T-helper 22 cell (primary cell): ENCODE data around the gene MYOF.
"Not testable (repeated sequence)": the region's sequence is repeated elsewhere in the genome, so short reads cannot be mapped to it uniquely, and the experiment has no call there.

Experiments
- DNase-seq: peaks from one replicate; pipeline ENCODE4 v3.0.0-alpha.2; 2020; ENCODE audit warnings: low read depth

MYOF gene

DNA sequence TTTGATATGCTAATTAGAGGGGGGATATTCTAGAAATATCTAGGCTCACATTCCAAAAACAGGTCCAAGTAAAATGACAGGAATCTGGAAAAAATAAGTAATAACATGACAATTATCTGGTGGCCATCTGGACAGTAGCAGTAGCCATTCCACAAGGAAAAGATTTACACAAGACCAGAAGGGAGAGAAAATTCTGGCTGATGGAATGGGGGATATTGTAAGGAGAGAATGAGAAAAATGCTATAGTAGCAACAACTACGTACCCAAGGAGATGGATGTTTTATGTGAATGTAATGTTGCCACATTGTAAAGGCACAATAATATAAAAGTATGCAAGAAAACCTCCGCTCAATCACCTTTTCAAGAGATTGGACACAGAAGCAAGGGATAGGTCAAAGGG is 5.4 kb downstream of the MYOF start:
- no peak for DNase-seq

DNA sequence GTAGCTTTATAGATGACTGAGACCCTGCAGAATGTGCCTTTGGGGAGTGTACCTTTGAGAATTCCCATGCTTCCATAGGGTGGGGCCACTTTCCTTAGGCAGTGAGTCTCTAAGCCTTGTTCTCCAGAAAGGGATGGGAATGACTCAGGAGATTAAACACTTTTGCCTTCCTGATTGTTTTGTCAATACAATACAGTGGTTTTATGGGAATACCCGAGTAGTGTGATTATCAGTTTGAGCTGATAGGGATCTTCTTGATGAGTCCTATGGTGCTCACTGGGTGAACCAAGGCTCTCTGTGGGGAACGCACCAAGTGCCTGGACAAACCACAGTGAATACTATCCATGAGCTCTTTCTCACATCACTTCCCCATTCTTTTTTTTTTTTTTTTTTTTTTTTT is 6.3 kb downstream of the MYOF start:
- DNase-seq: no peak

DNA sequence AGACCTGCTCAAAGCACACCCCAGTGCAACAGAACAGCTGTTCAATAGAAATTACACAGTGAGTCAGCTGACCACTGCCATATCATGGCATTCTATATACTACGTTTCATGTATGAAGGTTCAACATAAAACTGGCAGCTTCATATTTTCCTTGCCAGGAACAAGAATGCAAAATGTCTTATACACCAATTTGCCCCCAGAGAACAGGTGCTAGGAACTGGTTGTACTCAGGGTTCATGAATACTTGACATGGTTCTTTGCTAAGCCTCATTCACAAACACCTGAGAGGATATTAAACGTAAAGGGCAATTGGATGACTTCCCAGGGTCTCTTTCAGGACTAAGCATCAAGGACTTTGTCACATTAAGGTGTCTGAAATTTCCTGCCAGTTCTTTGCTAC is 6.9 kb downstream of the MYOF start:
- DNase-seq: no peak

DNA sequence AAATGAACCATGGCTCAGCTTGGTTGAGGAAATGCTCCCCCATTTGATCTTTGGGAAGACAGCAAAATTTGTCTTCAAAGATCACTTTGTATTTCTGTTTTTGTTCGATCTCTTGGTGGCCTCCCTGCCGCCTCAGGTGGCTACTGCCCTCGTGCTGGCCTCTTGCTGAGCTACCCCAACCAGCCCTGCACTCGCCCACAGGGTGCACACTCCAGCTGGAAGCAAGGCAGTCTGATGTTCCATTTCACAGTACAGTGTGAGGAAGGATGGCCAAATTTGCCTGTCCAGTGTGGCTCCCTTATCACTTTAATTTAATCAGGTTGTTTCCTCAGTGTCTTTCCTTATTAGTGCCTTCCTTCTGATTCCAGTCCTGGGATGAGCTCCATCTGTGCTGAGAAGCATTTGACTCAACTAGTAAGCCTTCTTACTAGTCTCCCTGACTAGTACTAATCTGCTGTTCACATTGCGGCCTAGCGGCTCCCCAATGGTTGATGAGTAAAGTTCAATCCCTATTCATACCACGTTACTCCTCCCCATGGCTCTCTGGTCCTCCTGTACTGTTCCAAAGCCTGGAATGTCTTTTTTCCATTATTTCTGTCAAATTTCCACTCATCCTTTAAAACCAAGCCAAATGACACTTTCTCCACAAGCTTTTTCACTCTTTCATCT is 8.2 kb downstream of the MYOF start:
- DNase-seq: no peak

DNA sequence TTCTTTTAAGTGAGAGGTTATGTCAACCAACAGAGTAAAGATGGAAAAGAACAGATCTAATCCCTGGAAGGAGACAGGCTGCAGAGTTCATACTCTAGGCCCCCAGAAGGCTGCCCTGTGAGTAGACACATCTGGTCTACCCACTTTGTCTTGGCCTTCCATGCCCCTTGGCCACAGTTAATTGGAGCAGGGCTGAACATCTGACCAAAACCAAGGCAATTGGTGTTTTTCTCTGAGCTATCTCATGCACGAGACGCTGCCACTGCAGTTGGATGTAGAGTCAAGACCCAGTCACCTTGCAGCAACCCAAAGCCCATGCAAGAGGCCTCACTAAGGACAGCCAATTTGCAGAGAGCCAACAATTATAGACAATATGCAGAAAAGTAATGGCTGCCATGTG is 9.0 kb downstream of the MYOF start:
- DNase-seq: no peak

DNA sequence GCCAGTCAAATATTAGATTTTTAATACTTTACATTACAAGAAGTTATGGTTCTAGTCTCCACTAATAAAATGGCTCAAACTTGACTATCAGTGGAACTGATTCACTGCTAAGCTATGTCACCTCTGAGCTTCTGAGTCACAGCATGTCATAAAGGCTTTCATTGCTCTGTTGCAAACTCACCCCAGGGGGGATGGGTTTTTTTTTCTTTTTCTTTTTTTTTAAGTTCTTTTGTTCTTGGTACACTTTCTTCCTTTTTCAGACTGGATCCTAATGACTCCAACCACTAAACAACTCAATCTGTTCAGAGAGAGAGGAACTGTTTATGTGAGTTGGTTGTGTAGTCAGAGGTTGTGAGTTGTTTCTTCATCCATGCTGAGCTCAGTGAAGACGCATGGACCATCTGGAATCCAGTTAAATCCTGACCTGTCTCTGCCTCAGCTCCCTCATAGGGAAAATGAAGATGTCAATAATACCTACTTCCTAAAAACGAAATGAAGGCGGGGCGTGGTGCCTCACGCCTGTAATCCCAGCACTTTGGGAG is 11.0 kb downstream of the MYOF start:
- no peak for DNase-seq

DNA sequence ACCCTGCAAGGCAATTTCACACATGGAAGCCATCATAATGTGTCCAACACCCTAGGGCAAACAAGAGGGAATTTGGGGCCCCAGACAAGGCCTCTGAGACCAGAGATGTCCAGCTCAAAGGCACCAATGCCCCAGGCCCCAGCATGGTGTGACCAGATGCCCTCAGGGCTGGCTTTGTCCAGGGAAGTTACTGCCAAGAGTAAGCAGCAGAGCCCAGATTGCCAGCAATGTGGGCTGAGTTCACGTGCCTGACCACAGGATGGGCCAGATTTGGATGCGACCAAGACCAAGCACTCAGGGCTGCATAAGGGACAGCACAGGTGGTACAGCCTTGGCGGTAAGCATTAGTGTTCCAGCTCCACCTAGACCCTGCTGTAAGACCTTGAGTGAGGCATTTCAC is 12.7 kb downstream of the MYOF start:
- DNase-seq: no peak

DNA sequence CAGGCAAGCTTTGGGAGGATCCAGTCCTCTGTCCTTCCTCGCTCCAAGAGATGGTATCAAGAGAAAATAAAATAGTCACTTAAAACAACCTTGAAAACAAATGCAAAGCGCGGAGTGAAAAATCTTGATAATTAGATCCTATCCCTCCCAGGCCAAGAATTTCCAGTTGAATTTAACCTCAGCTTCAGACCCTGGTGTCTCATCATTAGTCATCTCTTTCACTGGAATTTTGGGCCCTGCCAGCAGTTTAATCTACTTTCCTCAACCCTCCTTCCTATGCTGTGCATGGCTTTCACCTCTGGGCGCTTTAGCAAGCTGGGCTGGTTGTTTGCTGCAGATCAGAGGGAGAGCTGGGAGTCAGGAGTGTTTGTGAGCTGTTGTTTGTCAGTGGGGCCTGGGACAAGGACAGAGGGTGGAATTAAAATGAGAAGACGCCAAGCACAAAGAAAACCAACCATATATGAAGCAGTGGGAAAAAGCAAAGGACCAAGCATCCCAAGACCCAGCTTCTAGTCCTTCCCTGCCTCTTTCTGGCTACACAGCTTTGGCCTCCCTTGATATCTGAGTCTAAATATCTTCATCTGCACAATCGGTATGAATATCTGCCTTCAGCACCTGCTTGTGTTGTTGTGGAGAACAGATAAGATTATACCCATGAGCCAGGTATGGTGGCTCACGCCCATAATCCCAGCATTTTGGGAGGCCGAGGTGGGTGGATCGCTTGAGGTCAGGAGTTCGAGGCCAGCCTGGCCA is 13.5 kb downstream of the MYOF start:
- DNase-seq: no peak

DNA sequence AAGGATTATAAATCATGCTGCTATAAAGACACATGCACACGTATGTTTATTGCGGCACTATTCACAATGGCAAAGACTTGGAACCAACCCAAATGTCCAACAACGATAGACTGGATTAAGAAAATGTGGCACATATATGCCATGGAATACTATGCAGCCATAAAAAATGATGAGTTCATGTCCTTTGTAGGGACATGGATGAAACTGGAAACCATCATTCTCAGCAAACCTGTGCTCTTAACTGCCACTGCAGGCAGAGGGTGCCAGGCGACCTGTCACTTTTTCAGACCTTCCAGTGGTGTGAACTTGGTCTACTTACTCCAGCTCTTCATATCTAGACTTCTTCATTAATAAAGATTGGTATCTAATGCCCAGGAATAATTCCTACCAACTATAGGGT is 14.5 kb downstream of the MYOF start:
- DNase-seq: not testable (repeated sequence)

DNA sequence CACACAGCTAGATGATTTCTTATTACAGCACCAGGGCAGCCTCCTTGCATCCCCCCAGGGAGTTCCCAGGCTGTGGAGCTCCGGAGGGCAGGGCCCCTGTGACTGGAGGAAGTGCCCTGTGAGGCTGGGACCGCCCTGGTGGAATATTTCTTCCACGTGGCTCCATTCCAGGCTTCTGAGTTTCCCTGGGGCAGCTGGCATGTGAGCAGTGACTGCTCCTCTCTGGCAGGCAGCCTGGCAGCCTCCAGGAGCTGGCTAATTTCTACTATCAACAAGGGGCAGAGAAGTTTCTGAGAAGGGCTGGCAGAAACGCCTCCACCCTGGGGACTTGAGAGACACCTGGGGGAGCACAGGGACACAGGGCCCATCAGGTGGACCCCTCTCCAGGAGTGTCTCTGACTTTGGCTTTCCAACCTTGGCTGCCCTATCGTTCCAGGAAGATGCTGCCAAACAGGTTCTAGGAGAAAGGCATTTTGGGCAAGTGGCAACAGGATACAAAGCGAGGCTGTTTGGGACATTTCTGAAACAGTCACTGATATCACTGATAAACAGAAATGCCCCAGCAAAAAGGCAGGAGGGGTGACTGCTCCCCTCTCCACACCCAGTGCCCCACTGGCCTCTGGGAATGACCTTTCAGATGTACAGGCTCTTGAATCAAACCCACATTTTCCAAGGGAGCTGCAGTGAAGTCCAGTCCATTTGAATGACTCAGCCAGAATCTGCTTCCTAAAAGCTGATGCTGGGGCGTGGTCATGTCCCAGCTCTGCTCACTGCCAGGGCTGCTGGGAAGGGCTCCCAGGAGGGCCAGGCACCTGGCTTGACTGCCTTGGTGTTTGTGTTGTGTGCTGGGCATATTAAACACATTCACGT is 16.1 kb downstream of the MYOF start:
- DNase-seq: no peak

DNA sequence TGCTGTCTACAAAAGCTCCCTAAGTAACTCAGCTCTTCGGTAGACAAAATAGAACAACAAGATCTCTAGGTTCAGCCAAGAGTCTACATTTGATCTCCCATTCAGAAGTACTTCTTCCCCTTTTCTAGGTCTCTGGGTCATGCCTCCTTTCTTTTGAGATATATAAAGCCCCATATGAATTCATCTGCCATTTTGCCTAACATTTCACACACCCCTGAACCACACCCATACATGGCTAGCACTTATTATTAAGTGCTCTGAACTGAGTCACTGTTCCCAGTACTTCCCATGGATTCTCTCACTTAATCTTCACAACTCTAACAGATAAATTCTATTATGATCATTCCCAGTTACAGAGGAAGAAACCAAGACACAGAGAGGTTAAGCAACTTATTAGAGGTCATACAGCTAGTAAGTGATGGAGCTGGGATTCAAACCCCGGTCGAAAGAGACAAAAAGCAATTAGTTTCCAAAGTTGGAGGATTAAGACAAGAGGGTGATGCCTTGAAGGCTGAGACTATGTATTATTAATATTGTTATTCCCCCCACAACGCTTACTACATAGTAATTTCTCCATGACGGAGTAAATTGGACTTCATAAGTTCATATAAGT is 17.3 kb downstream of the MYOF start:
- DNase-seq: no peak

DNA sequence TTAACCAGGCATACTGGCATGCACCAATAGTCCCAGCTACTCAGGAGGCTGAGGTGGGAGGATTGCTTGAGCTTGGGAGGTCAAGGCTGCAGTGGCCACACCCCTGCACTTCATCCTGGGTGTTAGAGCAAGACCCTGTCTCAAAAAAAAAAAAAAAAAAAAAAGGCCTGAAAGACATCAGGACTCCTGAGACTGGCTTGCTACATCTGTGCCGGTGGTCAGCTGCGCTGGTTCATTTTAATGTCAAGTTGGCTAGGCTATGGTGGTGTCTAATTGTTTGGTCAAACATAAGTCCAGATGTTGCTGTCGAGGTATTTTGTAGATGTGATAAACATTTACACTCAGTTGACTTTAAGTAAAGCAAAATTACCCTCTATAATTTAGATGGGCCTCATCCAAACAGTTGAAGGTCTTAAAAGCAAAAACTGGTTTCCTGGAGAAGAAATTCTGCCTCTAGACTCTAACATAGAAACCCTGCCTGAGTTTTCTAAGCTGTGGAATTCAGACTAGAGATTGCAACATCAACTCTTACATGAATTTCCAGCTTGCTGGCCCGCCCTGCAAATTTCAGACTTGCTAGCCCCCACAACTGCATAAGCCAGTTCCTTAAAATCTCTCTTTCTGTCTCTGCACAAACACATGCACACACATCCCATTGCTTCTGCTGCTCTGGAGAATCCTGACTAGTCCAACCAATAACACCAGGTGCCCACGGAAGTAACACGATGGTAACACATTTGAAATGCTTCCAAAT is 18.2 kb downstream of the MYOF start:
- DNase-seq: no peak

DNA sequence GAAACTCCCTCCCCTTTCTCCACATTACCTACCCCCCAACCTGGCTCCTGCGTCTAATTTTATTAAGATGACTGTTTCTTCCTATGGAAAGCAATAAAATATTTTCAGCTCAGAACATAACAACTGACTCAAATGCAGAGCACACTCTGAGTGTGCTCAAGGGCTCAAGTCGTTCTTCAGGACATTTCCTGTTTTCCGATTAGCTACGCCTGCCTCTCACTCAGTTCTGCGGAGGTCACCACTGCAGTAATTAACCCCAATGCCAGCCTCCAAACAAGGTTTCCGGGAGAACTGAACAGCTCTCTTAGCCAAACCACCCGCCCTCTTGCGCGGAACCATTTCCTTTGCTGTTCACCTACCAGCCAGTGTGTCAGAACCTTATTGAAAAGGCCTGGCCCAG is 19.3 kb downstream of the MYOF start:
- DNase-seq: no peak

DNA sequence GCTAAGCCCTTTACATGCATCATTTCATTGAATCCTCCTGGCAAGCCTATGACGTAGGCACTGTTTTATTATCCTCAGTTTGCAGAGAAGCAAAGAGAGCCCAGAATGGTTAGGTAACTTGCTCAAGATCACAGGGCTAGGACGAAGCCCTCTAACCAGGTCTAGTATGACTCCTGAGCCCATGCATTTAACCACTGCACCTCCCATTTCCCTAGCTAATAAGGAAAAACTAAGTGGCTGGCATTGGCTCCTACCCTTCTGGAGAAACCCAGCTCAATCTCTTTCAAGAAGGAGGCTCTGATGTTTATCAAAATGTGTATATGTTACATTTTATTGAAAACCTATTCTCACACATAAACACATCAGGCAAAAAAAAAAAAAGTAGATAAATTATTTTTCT is 19.8 kb downstream of the MYOF start:
- DNase-seq: no peak

DNA sequence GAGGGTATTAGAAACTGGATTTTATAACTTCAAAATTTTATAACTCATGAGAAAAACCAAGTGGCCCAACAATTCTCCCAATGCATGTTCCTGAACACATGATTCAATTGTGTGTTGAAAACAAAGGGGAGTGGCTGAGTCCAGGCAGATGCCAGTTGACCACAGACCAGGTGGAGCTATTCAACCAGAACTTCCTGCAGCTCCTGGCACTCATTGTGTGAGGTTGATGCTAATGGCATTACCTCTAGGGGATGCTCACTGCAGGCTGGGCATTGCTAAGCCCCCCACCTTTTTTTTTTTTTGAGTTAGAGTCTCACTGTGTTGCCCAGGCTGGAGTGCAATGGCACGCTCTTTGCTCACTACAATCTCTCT is 20.3 kb downstream of the MYOF start:
- no peak for DNase-seq

DNA sequence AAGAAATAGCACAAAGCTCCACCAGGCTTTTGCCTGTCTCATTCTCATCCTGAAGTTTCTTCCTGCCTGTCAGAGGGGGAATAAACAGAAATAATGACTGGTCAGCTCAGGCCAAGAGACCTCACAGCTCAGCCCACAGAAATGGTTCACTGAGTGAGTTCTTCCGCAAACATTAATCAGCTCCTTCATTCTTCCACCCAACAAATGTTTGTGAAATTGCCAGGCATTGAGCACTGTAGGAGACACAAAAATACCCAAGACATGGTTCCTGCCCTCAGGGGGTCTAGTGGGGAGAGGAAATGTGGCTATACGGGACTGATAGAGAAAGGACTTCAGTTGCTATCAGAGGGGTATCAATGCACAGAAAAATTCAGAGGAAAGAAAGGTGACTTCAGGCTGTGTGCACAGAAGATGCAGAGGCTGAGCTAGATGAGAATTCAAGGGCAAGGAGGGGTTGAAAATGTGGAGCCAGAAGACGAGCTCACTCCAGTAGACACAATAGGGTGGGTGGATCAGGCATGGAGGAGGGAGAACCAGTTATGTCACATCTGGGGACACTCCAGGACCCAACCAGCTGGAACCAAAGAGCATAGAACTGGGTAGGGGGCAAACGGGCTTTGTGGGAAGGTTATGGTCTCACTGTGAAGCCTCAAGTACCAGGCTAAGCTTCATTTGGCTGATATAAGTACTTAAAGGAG is 20.9 kb downstream of the MYOF start:
- DNase-seq: no peak

DNA sequence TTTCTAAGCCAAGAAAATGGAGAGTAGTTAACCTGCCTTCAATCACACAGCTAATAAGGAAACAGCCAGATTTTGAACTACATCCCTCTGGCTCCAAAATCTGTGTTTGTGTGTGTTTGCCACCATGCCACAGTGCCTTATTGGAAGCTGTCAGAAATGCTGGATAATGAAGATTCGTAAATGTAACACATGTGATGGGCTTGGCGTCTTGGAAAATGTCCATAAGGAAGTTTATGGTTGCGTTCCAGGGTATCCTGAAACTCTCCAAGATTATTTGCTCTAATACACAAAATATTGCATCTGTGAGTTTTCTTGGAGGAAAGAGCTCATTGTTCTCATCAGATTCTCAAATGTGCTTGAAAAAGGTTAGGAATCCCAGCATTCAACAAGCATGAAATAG is 22.7 kb downstream of the MYOF start:
- DNase-seq: no peak

DNA sequence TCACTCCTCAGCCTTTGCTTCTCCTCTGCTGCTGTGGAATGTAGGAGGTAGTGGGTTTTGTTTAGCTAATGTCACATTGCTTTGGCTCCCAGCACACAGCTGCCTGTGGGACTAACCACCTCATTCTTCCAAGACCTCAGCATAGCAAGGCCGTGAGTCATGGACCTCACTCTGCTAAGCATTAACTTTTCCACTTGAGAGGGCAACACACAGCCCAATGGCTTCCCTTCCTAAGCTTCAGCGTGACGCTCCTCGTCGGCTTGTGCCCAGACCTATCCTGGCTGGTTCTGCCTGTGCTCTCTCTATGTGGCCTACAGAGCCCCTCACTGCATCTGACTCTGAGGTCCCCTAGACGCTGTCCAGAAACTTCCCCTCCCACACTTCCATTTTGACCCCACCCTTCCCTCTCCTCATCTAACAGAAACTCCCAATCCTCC is 23.3 kb downstream of the MYOF start:
- DNase-seq: no peak

DNA sequence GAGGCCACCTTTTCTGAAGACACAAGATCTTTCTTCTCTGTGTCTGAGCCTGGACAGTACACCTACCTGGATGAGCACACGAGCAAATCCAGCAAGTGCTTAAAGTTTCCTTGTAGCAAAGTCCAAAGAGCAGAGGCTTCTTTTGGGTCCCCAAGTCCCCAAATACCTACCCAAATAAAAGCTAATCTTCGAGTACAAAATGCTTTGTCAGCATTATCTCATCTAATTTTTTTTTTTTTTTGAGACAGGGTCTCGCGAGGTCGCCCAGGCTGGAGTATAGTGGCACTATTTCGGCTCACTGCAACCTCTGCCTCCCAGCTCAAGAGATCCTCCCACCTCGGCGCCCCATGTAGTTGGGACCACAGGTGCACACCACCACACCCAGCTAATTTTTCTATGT is 24.6 kb downstream of the MYOF start:
- no peak for DNase-seq

DNA sequence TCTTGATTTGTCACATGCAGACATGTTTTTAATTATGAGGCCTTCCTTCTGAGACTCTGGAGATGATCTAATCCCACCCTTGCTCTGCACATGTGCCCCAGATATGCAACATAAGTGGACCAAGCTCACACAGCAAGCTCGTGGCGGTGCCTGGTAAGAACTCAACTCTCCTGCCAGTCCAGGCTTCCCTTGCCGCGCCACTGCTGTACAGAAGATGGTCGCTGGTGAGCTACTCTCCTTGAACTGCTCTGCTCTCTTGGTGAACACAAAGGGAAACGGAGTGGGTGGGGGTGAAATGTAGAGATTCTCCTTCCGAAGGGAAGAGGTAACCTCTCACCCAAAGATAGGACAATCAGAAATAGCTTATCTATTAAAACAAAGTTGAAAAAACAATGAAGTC is 25.7 kb downstream of the MYOF start:
- no peak for DNase-seq

DNA sequence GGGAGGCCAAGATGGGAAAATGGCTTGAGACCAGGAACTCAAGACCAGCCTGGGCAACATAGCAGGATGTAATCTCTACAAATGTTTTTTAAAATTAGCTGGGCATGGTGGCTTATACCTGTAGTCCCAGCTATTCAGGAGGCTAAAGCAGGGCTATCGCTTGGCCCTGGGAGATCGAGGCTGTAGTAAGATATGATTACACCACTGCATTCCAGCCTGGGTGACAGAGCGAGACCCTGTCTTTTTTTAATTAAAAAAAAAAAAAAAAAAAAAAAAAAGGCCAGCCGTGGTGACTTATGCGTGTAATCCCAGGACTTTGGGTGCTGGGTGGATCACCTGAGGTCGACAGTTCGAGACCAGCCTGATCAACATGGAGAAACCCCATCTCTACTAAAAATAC is 27.4 kb downstream of the MYOF start:
- DNase-seq: no peak
